GM20431 (cell line): ENCODE data around the gene RPL10L.

Source experiments
- in situ Hi-C: fragments of 300-500 bp; cut with MseI, MboI; formaldehyde crosslinking; loops from one replicate; pipeline ENCODE4 v1.15.0; 2020; ENCODE audit warnings: low sequenced_read_pairs; ENCODE audit not compliant: unreplicated experiment

RPL10L gene

GRCh38 chr14:46651526-46652144 is at the start of gene RPL10L:
Gene RPL10L, minus strand, starts transcription at chr14:46651781. Its CDS starts 45 bp downstream, at chr14:46651736.
- in situ Hi-C loops: no loop called here

- in situ Hi-C loops: no loop called here
Observed at GRCh38 chr14:46691819-46692218, 40.2 kb upstream of the RPL10L start.

GRCh38 chr14:46686652-46687051 is 35.1 kb upstream of the RPL10L start:
- in situ Hi-C loops: no loop called here

GRCh38 chr14:46672128-46672527 is 20.5 kb upstream of the RPL10L start:
- in situ Hi-C loops: no loop called here

- in situ Hi-C loops: no loop called here
Observed at GRCh38 chr14:46663382-46663781, 11.8 kb upstream of the RPL10L start.

GRCh38 chr14:46661728-46662127 is 10.1 kb upstream of the RPL10L start:
- in situ Hi-C loops: no loop called here

- in situ Hi-C loops: no loop called here
Observed at GRCh38 chr14:46653031-46653755, 1.6 kb upstream of the RPL10L start.

GRCh38 chr14:46646796-46647195 is 4.8 kb downstream of the RPL10L start:
- in situ Hi-C loops: no loop called here

GRCh38 chr14:46626876-46627275 is 24.7 kb downstream of the RPL10L start:
- in situ Hi-C loops: no loop called here
